ENCODE results near the gene NOS3. TPM values are rescaled to one million over a fixed set of nuclear protein-coding genes. Genes with fewer than 3 reads are reported as not detected.

Gene NOS3
- total RNA-seq, 4 donors from 2014 or later: 2.5 to 11.3 (median 6.0) TPM

GRCh38 chr7:150968056-150968733 lies 22.6 kb upstream of the NOS3 start:
- TF ChIP-seq, protein P1, sequence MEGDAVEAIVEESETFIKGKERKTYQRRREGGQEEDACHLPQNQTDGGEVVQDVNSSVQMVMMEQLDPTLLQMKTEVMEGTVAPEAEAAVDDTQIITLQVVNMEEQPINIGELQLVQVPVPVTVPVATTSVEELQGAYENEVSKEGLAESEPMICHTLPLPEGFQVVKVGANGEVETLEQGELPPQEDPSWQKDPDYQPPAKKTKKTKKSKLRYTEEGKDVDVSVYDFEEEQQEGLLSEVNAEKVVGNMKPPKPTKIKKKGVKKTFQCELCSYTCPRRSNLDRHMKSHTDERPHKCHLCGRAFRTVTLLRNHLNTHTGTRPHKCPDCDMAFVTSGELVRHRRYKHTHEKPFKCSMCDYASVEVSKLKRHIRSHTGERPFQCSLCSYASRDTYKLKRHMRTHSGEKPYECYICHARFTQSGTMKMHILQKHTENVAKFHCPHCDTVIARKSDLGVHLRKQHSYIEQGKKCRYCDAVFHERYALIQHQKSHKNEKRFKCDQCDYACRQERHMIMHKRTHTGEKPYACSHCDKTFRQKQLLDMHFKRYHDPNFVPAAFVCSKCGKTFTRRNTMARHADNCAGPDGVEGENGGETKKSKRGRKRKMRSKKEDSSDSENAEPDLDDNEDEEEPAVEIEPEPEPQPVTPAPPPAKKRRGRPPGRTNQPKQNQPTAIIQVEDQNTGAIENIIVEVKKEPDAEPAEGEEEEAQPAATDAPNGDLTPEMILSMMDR (IDR thresholded peaks at IDR 0.05; ENCODE audit: low read depth): no peak

DNA sequence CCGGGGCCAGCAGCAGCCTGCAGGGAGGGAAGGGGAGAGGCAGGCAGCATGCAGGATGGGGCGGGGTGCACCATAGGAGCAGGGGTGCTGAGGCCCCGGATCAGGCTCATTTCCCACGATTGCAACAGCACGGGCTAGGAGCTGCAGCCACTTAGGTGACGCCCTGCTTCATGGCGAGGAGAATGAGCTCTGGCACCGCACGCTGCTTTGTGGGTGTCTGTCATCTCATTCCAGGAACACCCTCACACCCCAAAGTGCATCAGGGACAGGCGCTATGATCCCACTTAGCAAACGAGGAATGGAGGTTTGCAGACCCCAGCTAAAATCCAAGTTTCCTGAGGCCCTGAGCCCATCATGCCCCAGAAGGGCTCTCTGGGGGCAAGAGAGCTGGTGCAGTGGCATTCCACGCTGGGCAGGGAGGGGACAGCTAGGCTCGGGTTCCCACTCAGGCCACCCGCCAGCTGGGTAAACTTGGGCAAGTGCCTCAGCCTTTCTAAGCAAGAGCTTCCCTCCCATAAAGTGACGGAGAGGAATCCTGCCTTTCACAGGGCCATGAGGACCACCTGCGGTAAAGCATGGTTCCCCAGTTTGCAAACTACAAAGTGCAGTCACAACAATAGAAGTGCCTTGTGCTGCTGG lies 22.0 kb upstream of the NOS3 start:
- TF ChIP-seq, protein P1 (IDR thresholded peaks at IDR 0.05; ENCODE audit: low read depth): no peak

DNA sequence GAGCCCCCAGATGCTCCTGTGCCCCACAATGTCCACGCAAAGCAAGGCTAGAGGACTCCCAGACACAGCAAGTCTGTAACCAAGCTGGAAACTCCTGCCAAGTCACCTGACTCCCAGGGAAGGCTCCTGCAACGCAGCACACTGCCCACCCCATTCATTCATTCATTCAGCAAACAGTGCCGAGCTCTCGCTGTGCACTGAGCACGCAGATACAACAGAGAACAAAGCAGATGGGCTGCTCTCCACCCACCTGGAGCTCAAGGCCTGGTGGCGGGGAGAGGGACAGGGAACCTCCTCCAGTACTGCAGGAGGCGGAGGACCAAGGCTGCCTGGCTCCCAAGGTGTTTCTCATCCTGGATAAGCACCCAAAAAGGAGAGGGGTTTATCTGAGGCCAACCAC lies 21.3 kb upstream of the NOS3 start:
- TF ChIP-seq, protein P1 (IDR thresholded peaks at IDR 0.05; ENCODE audit: low read depth): no peak

- TF ChIP-seq, protein P1 (IDR thresholded peaks at IDR 0.05; ENCODE audit: low read depth): no peak
Measured at GRCh38 chr7:150970424-150970823, 20.4 kb upstream of the NOS3 start.

- TF ChIP-seq, protein P1 (IDR thresholded peaks at IDR 0.05; ENCODE audit: low read depth): no peak
Measured at GRCh38 chr7:150971242-150972022, 19.4 kb upstream of the NOS3 start.

DNA sequence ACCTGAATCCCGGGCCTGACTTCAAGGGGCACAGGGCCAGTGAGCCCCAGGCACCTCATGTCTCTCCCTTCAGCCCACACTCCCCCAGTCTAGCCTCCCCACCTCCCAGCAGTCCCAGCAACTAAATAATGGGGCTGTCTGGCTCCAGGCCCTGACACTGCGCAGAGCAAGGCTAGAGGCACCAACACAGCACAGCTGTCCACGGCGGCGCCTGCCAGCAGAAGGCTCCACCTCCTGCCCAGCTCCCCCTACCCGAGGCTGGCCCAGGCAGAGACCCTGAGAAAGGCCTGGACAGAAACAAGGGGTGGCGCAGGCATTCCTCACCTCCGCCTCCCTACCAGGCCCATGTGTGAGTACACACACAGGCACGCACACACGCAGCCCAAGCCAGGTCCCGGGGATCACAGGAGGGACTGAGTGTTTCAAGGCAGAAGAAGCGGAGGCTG lies 18.8 kb upstream of the NOS3 start:
- TF ChIP-seq, protein P1 (IDR thresholded peaks at IDR 0.05; ENCODE audit: low read depth): no peak

DNA sequence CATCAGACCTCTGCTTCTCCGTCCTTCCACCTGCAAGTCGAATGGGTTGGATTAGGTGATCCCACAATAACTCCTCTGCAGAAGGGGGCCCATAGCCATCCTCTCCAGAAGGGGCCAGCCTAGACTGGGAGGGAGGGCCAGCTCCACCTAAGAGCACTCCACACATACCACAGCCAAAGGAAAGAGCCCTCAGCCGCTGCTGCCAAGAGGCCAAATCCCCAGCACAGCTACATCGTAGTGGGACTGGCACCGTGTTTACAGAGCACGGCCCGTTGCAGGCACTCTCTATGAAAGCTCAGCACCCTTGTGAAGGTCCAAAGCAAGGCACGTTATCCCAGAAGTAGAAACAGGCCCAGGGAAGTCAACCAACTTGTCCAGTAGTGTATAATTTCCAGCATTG lies 18.1 kb upstream of the NOS3 start:
- TF ChIP-seq, protein P1 (IDR thresholded peaks at IDR 0.05; ENCODE audit: low read depth): no peak
